SK-N-SH (cell line): Measurements from ENCODE around the gene LMBR1. TPM values are rescaled to one million over a fixed set of nuclear protein-coding genes. Genes with fewer than 3 reads are reported as not detected.
"Not testable (repeated sequence)": the region's sequence is repeated elsewhere in the genome, so short reads cannot be mapped to it uniquely, and the experiment has no call there.

Experiments used
- CTCF ChIA-PET: fragments of 300-600, 350-600 bp; formaldehyde crosslinking; extraction: SDS; loops from one replicate; lab custom pipeline; 2021; lab: Yijun Ruan, JAX
- POLR2A ChIA-PET: fragments of 350-600 bp; sonication (Branson Sonifier 250); formaldehyde crosslinking; extraction: SDS; loops from one replicate; lab custom pipeline; 2020; ENCODE audit warnings: antibody characterized with exemption, inconsistent platforms; lab: Yijun Ruan, JAX
- DNase-seq: peaks from one replicate; pipeline ENCODE4 v3.0.0; 2012
- H2AFZ ChIP-seq: fragments of 200-600 bp; sonication (generic); 2 replicates; pipeline ENCODE4 v1.8.1; 2016; ENCODE audit warnings: antibody characterized with exemption, mild to moderate bottlenecking, low read depth
- H3F3A ChIP-seq: fragments of 200-600 bp; sonication (generic); replicated peaks from 2 replicates; pipeline ENCODE3; 2016; ENCODE audit warnings: antibody characterized with exemption, mild to moderate bottlenecking; ENCODE audit not compliant: insufficient read depth
- H3K27ac ChIP-seq, 2 experiments: fragments of 200-500 bp in 1 of 2; fragments of 200-600 bp in 1 of 2; sonication (Bioruptor generic) in 1 of 2; sonication (generic), shearing (Covaris generic) in 1 of 2; 2 replicates each; pipeline versions ENCODE4 v1.5.1 to v1.6.1; 2014 to 2016; ENCODE audit warnings: low read depth in 2 of 2, inconsistent platforms in 1 of 2, low read length in 1 of 2, mild to moderate bottlenecking in 1 of 2, mixed read lengths in 1 of 2
- H3K27me3 ChIP-seq: fragments of 200-600 bp; sonication (generic), shearing (Covaris generic); 2 replicates; pipeline ENCODE4 v1.6.1; 2016; ENCODE audit warnings: mixed run types; ENCODE audit not compliant: insufficient read depth
- H3K36me3 ChIP-seq, 2 experiments: fragments of 200-500 bp in 1 of 2; fragments of 200-600 bp in 1 of 2; sonication (Bioruptor generic) in 1 of 2; sonication (generic) in 1 of 2; replicated peaks in 1 of 2; 2 replicates each; pipeline versions ENCODE3 to v1.5.1; 2014 to 2016; ENCODE audit warnings: low read length in 1 of 2, mild to moderate bottlenecking in 1 of 2; ENCODE audit not compliant: insufficient read depth in 2 of 2, control insufficient read depth in 1 of 2
- H3K4me1 ChIP-seq, 2 experiments: fragments of 200-500 bp in 1 of 2; fragments of 200-600 bp in 1 of 2; sonication (Bioruptor generic) in 1 of 2; sonication (generic), shearing (Covaris generic) in 1 of 2; 2 replicates each; pipeline versions ENCODE4 v1.5.1 to v1.6.1; 2014 to 2016; ENCODE audit warnings: low read depth in 1 of 2, low read length in 1 of 2, mixed run types in 1 of 2; ENCODE audit not compliant: insufficient read depth in 2 of 2, control insufficient read depth in 1 of 2
- H3K4me2 ChIP-seq: fragments of 200-600 bp; sonication (generic), shearing (Covaris generic); 2 replicates; pipeline ENCODE4 v1.6.1; 2017; ENCODE audit warnings: mixed run types
- H3K4me3 ChIP-seq, 2 experiments: fragments of 200-500 bp in 1 of 2; fragments of 200-600 bp in 1 of 2; sonication (Bioruptor generic) in 1 of 2; sonication (generic), shearing (Covaris generic) in 1 of 2; 2 replicates each; pipeline versions ENCODE4 v1.5.1 to v1.8.1; 2014 to 2016; ENCODE audit warnings: low read depth in 2 of 2, inconsistent platforms in 1 of 2, low read length in 1 of 2, mild to moderate bottlenecking in 1 of 2, mixed read lengths in 1 of 2, moderate library complexity in 1 of 2
- H3K79me2 ChIP-seq: fragments of 200-600 bp; sonication (generic); 2 replicates; pipeline ENCODE4 v1.8.1; 2017; ENCODE audit warnings: mild to moderate bottlenecking; ENCODE audit not compliant: insufficient read depth
- H3K9ac ChIP-seq: fragments of 200-600 bp; sonication (generic); 2 replicates; pipeline ENCODE4 v1.6.1; 2017; ENCODE audit warnings: mixed run types
- H3K9me2 ChIP-seq: fragments of 200-600 bp; sonication (generic); 2 replicates; pipeline ENCODE4 v1.6.1; 2017; ENCODE audit warnings: mixed run types
- H3K9me3 ChIP-seq: fragments of 200-600 bp; sonication (generic); 2 replicates; pipeline ENCODE4 v1.6.1; 2017; ENCODE audit warnings: mixed run types, mild to moderate bottlenecking, moderate library complexity
- H4K20me1 ChIP-seq: fragments of 200-600 bp; sonication (generic); 2 replicates; pipeline ENCODE4 v1.6.1; 2017; ENCODE audit warnings: mild to moderate bottlenecking, mixed run types; ENCODE audit not compliant: insufficient read depth
- FOSL2 ChIP-seq: IDR thresholded peaks from 2 replicates; pipeline ENCODE4 v1.4.0; 2012; ENCODE audit warnings: low read depth, mild to moderate bottlenecking, moderate library complexity, borderline replicate concordance
- FOXJ3 ChIP-seq: sonication (generic); formaldehyde crosslinking; IDR thresholded peaks from 2 replicates; pipeline ENCODE4 v1.5.1; 2020; ENCODE audit warnings: mild to moderate bottlenecking, missing genetic modification reagents
- GABPA ChIP-seq: IDR thresholded peaks from 2 replicates; pipeline ENCODE4 v1.4.0; 2012; ENCODE audit warnings: low read depth, mild to moderate bottlenecking
- GATA2 ChIP-seq: sonication (generic); formaldehyde crosslinking; IDR thresholded peaks from 2 replicates; pipeline ENCODE4 v1.5.0; 2020; ENCODE audit warnings: mild to moderate bottlenecking, missing genetic modification reagents
- IRF3 ChIP-seq: fragments of 150-350 bp; IDR thresholded peaks from 2 replicates; pipeline ENCODE4 v1.6.1; 2016; ENCODE audit warnings: mild to moderate bottlenecking, low read depth, low read length
- MAX ChIP-seq: IDR thresholded peaks from 2 replicates; pipeline ENCODE4 v1.4.0; 2012; ENCODE audit warnings: low read depth
- NFIC ChIP-seq: IDR thresholded peaks from 2 replicates; pipeline ENCODE4 v1.4.0; 2012; ENCODE audit warnings: borderline replicate concordance
- RAD21 ChIP-seq: IDR thresholded peaks from 2 replicates; pipeline ENCODE4 v1.6.1; 2012; ENCODE audit warnings: mild to moderate bottlenecking, low read length
- RCOR1 ChIP-seq: fragments of 150-350 bp; IDR thresholded peaks from 2 replicates; pipeline ENCODE4 v1.6.1; 2017; ENCODE audit warnings: antibody characterized with exemption, low read length
- REST ChIP-seq: IDR thresholded peaks from 2 replicates; pipeline ENCODE4 v1.6.1; 2012; ENCODE audit warnings: mild to moderate bottlenecking, low read depth, low read length, moderate library complexity
- SIN3A ChIP-seq: IDR thresholded peaks from 2 replicates; pipeline ENCODE4 v1.6.1; 2012; ENCODE audit warnings: low read depth, mild to moderate bottlenecking, low read length, moderate library complexity, borderline replicate concordance
- SMC3 ChIP-seq: IDR thresholded peaks from 2 replicates; pipeline ENCODE4 v1.6.1; 2012; ENCODE audit warnings: low read depth, low read length, improper control_type of control experiment
- YY1 ChIP-seq: IDR thresholded peaks from 2 replicates; pipeline ENCODE4 v1.4.0; 2012; ENCODE audit warnings: low read depth, mild to moderate bottlenecking
- WGBS: methylation state at CpG from one replicate; pipeline ENCODE4 v1.1.6; 2017; ENCODE audit warnings: low lambda C conversion rate; 5-methylcytosine and 5-hydroxymethylcytosine counted together
- polyA plus RNA-seq, 3 experiments: library from polyadenylated mRNA; depleted of rRNA; stranded (reverse); fragments of >200 nt; gene quantifications; 2 replicates each; pipeline ENCODE4 v1.2.3, GENCODE V29; 2012

The LMBR1 gene
- polyA plus RNA-seq, 1 of the 3 experiments (the other 2 are of a cell fraction), result 24.6 TPM

GRCh38 chr7:156909574-156910252 is 16.7 kb upstream of the LMBR1 start:
- 46% methylated on average over 3 of the region's 3 CpGs for WGBS
- H3K79me2 ChIP-seq, POLR2A ChIA-PET, H2AFZ ChIP-seq, CTCF ChIA-PET, H3K9me3 ChIP-seq, H3K36me3 ChIP-seq, H3K4me3 ChIP-seq, H4K20me1 ChIP-seq, H3K4me2 ChIP-seq, H3F3A ChIP-seq, H3K27ac ChIP-seq, H3K4me1 ChIP-seq, H3K27me3 ChIP-seq, H3K9me2 ChIP-seq, DNase-seq, H3K9ac ChIP-seq: not testable (repeated sequence)

- H3K9me3 ChIP-seq, result no peaks in the 10 kb centered on the region
- no peaks in the 10 kb centered on the region for H3F3A ChIP-seq
- no peaks in the 10 kb centered on the region for H3K27me3 ChIP-seq
- H3K9ac ChIP-seq, result no peak overlapping the region
- no peaks in the 10 kb centered on the region for H3K36me3 ChIP-seq
- POLR2A ChIA-PET, result no interaction called here
- no peak for TF ChIP-seq FOXJ3 (CRISPR knock-in tag)
- no peak for TF ChIP-seq GATA2 (CRISPR knock-in tag)
- TF ChIP-seq FOSL2, result no peak
- TF ChIP-seq IRF3, result no peak
- no peak for TF ChIP-seq GABPA
- no peak for TF ChIP-seq NFIC
- TF ChIP-seq, all 33 proteins: peak for 0
- Histone ChIP-seq H3K27ac (no peak overlapping the region), H3K4me3 (no peak overlapping the region), H2AFZ (no peak overlapping the region), H3K4me2 (no peak overlapping the region), H3K79me2 (no peaks in the 10 kb centered on the region), H3K4me1 (peaks cover 0 to 7% of the 10 kb centered on the region in 2 experiments; a peak in 1 of 4 replicates), H4K20me1 (no peaks in the 10 kb centered on the region), H3K9me2 (no peaks in the 10 kb centered on the region)
- CTCF ChIA-PET, result interaction anchor here (0.7 to 4.4 kb wide), 3 partner anchors 14 to 431 kb away, joined by 3 to 23 read pairs (median 3); partner anchors contain the start of gene LMBR1
- WGBS, result 86% methylated on average over 4 of the region's 4 CpGs
- no peak for DNase-seq
Measured at GRCh38 chr7:156907656-156908055, 14.7 kb upstream of the LMBR1 start.

GRCh38 chr7:156906200-156906649 is 13.2 kb upstream of the LMBR1 start:
- Histone ChIP-seq H4K20me1 (no peaks in the 10 kb centered on the region), H3K9me3 (no peaks in the 10 kb centered on the region), H3F3A (no peaks in the 10 kb centered on the region), H3K4me2 (no peak overlapping the region), H3K4me3 (no peak overlapping the region), H3K27ac (no peak overlapping the region), H2AFZ (no peak overlapping the region), H3K9me2 (no peaks in the 10 kb centered on the region), H3K79me2 (no peaks in the 10 kb centered on the region), H3K4me1 (peaks cover 0 to 7% of the 10 kb centered on the region in 2 experiments; a peak in 1 of 4 replicates), H3K27me3 (no peaks in the 10 kb centered on the region), H3K36me3 (no peaks in the 10 kb centered on the region), H3K9ac (no peak overlapping the region)
- no peak for TF ChIP-seq SMC3
- no peak for TF ChIP-seq REST
- no peak for TF ChIP-seq RAD21
- no peak for TF ChIP-seq MAX
- TF ChIP-seq GABPA, result no peak
- no peak for TF ChIP-seq IRF3
- no peak for TF ChIP-seq YY1
- TF ChIP-seq RCOR1, result no peak
- TF ChIP-seq SIN3A, result no peak
- no peak for TF ChIP-seq FOSL2
- ChIA-PET CTCF (interaction anchor here (1.0 to 4.4 kb wide), 6 partner anchors 12 to 368 kb away, joined by 3 to 23 read pairs (median 6); partner anchors contain the start of genes LMBR1 and NOM1), POLR2A (interaction anchor here (3.0 kb wide), 1 partner anchor 13 kb away, joined by 10 read pairs; the partner anchor contains the start of gene LMBR1)
- WGBS, result 56% methylated on average over 4 of the region's 4 CpGs
- no peak for DNase-seq
